A673 (cell line): ENCODE data around the gene KRTAP10-10. TPM values are rescaled to one million over a fixed set of nuclear protein-coding genes. Genes with fewer than 3 reads are reported as not detected.
"Not testable (repeated sequence)": the region's sequence is repeated elsewhere in the genome, so short reads cannot be mapped to it uniquely, and the experiment has no call there.

Source experiments
- BruUV-seq: library from RNA; stranded (reverse); fragments of 400-500 nt; replicated peaks from 2 replicates; lab custom pipeline; 2021; lab: Mats Ljungman, UMichigan
- CTCF ChIA-PET: fragments of 300-600 bp; sonication (Branson Sonifier 250); formaldehyde crosslinking; loops from one replicate; lab custom pipeline; 2022; ENCODE audit warnings: antibody characterized with exemption; lab: Charles Lee
- POLR2A ChIA-PET: fragments of 300-600 bp; sonication (Branson Sonifier 250); formaldehyde crosslinking; loops from one replicate; lab custom pipeline; 2022; ENCODE audit warnings: antibody characterized with exemption; ENCODE audit not compliant: low non-redundant PET; lab: Charles Lee
- DNase-seq: peaks from one replicate; pipeline ENCODE4 v3.0.0-alpha.2; 2015; ENCODE audit warnings: low spot score
- H3K27ac ChIP-seq: fragments of 200-600 bp; sonication (generic); 2 replicates; pipeline ENCODE4 v1.5.1; 2016; ENCODE audit warnings: mixed run types, low read depth, mild to moderate bottlenecking, mixed read lengths, antibody characterized with exemption, low read length; ENCODE audit not compliant: poor library complexity, severe bottlenecking
- H3K27me3 ChIP-seq: fragments of 200-600 bp; sonication (generic); replicated peaks from 2 replicates; pipeline ENCODE4 v1.6.1; 2017; ENCODE audit warnings: mixed run types, low read depth, mild to moderate bottlenecking, mixed read lengths, antibody characterized with exemption, low read length; ENCODE audit not compliant: insufficient read depth, poor library complexity
- H3K36me3 ChIP-seq: fragments of 200-600 bp; sonication (generic); 2 replicates; pipeline ENCODE4 v1.6.1; 2016; ENCODE audit warnings: mixed run types, mild to moderate bottlenecking, mixed read lengths, antibody characterized with exemption, low read length; ENCODE audit not compliant: insufficient read depth, poor library complexity, severe bottlenecking
- H3K4me1 ChIP-seq: fragments of 200-600 bp; sonication (generic); 2 replicates; pipeline ENCODE4 v1.6.1; 2017; ENCODE audit warnings: mixed run types, mild to moderate bottlenecking, mixed read lengths, antibody characterized with exemption, low read length; ENCODE audit not compliant: insufficient read depth, poor library complexity, severe bottlenecking
- H3K4me3 ChIP-seq: fragments of 200-600 bp; sonication (generic); 2 replicates; pipeline ENCODE4 v1.5.1; 2016; ENCODE audit warnings: low read depth, mixed run types, mild to moderate bottlenecking, mixed read lengths, low read length; ENCODE audit not compliant: poor library complexity, severe bottlenecking
- H3K9me3 ChIP-seq: fragments of 200-600 bp; sonication (generic); 2 replicates; pipeline ENCODE4 v1.6.1; 2016; ENCODE audit warnings: mixed run types, low read depth, mild to moderate bottlenecking, mixed read lengths, antibody characterized with exemption, low read length; ENCODE audit not compliant: poor library complexity, severe bottlenecking
- EZH2 ChIP-seq: fragments of 200-600 bp; sonication (generic); IDR thresholded peaks from 2 replicates; pipeline ENCODE4 v1.6.1; 2017; ENCODE audit warnings: borderline replicate concordance, low read depth, mild to moderate bottlenecking, mixed read lengths, antibody characterized with exemption, low read length; ENCODE audit not compliant: poor library complexity, severe bottlenecking
- intact Hi-C: fragments of 100-400 bp; cut with micrococcal nuclease; formaldehyde crosslinking; loops from one replicate; pipeline ENCODE4 v1.10.0; 2022; ENCODE audit not compliant: unreplicated experiment
- total RNA-seq: library from RNA; stranded (reverse); gene quantifications from 2 replicates; pipeline ENCODE4 v1.2.3, GENCODE V29; 2021
- TF ChIP-seq, protein P1 (sequence below): fragments of 300-800, 200-600 bp; sonication (generic); conservative IDR thresholded peaks from 2 replicates; pipeline ENCODE4 v1.5.1; 2017; ENCODE audit warnings: low read depth, mild to moderate bottlenecking, antibody characterized with exemption, low read length, moderate library complexity, mixed read lengths

Gene KRTAP10-10
- total RNA-seq, 1 experiment from 2014 or later = not detected

- Histone ChIP-seq H3K36me3 (no peaks in the 10 kb centered on the region), H3K9me3 (no peaks in the 10 kb centered on the region), H3K27ac (no peak overlapping the region), H3K4me1 (no peaks in the 10 kb centered on the region), H3K27me3 (no peaks in the 10 kb centered on the region), H3K4me3 (no peak overlapping the region)
- ChIA-PET CTCF (no interaction called here), POLR2A (no interaction called here)
- intact Hi-C loops = loop anchor here (10.0 kb wide), 1 partner anchor 59 kb away; the partner anchor contains the start of gene KRTAP10-1
- DNase-seq = no peak
- no TSS peak for BruUV-seq
- no peak for TF ChIP-seq EZH2
- TF ChIP-seq, protein P1, sequence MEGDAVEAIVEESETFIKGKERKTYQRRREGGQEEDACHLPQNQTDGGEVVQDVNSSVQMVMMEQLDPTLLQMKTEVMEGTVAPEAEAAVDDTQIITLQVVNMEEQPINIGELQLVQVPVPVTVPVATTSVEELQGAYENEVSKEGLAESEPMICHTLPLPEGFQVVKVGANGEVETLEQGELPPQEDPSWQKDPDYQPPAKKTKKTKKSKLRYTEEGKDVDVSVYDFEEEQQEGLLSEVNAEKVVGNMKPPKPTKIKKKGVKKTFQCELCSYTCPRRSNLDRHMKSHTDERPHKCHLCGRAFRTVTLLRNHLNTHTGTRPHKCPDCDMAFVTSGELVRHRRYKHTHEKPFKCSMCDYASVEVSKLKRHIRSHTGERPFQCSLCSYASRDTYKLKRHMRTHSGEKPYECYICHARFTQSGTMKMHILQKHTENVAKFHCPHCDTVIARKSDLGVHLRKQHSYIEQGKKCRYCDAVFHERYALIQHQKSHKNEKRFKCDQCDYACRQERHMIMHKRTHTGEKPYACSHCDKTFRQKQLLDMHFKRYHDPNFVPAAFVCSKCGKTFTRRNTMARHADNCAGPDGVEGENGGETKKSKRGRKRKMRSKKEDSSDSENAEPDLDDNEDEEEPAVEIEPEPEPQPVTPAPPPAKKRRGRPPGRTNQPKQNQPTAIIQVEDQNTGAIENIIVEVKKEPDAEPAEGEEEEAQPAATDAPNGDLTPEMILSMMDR = no peak
Observed at GRCh38 chr21:44603911-44604310, 33.2 kb upstream of the KRTAP10-10 start.

GRCh38 chr21:44606495-44606894 is 30.7 kb upstream of the KRTAP10-10 start:
- Histone ChIP-seq H3K27me3 (no peaks in the 10 kb centered on the region), H3K36me3 (no peaks in the 10 kb centered on the region), H3K4me3 (no peak overlapping the region), H3K9me3 (peaks cover 20% of the 10 kb centered on the region), H3K27ac (no peak overlapping the region), H3K4me1 (no peaks in the 10 kb centered on the region)
- no peak for DNase-seq
- BruUV-seq = no TSS peak
- TF ChIP-seq, protein P1 = no peak
- no peak for TF ChIP-seq EZH2
- intact Hi-C loops = loop anchor here (10.0 kb wide), 1 partner anchor 62 kb away; the partner anchor contains the start of gene KRTAP10-1
- ChIA-PET POLR2A (no interaction called here), CTCF (no interaction called here)

DNA sequence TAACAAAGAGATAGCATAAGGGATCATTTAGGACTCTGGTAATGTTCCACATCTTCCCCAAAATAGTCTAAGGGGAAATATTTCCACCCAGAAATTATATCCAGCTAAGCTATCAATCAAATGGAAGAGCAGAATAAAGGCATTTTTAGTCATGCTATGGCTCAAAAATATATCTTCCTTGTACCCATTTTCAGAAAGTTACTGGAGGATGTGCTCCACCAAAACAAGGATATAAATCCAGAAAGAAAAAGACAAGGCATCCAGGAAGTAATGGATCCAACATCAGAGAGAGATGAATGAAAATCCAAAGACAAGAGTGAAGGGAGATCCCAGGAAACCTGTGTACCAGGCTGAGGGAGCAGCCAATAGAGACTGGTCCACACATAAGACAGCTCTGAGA is 28.0 kb upstream of the KRTAP10-10 start:
- TF ChIP-seq, protein P1 = no peak
- no peak for TF ChIP-seq EZH2
- CTCF ChIA-PET = no interaction called here
- DNase-seq = no peak
- Histone ChIP-seq H3K4me3 (no peak overlapping the region), H3K36me3 (no peaks in the 10 kb centered on the region), H3K4me1 (no peaks in the 10 kb centered on the region), H3K27me3 (no peaks in the 10 kb centered on the region), H3K27ac (no peak overlapping the region), H3K9me3 (peaks cover 25% of the 10 kb centered on the region)
- intact Hi-C loops = loop anchor here (10.0 kb wide), 1 partner anchor 64 kb away; the partner anchor contains the start of gene KRTAP10-1
- POLR2A ChIA-PET = no interaction called here
- BruUV-seq = no TSS peak

- H3K4me1 ChIP-seq, POLR2A ChIA-PET, H3K4me3 ChIP-seq, BruUV-seq, CTCF ChIA-PET, H3K27me3 ChIP-seq, intact Hi-C loops, DNase-seq, H3K36me3 ChIP-seq, H3K27ac ChIP-seq: not testable (repeated sequence)
- peaks cover 25% of the 10 kb centered on the region for H3K9me3 ChIP-seq
Observed at GRCh38 chr21:44610157-44610843, 26.9 kb upstream of the KRTAP10-10 start.
